ENCODE results near the gene RRN3.

DNA sequence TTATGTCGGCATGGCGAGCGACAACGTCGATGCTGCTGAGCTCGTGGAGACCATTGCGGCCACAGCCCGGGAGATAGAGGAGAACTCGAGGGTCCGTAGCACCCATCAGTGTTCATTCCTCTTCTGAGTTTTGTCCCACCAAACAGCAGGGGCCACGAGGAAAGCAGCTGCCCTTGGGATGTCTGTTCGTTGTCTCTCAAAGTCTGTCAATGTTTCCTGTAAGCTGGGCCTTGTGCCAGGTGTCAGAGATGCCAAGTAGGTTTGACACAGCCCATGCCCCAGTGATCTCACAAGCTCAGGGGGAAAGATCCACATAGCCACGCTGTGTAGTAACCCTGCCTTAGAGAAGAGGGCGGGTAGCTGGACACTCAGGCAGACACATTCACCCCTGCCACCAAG is 60.8 kb downstream of the RRN3 start:
- no peak for TF ChIP-seq POLR2A (IDR thresholded peaks at IDR 0.05; ENCODE audit: low read length)
- no peak for TF ChIP-seq GATA1 (IDR thresholded peaks at IDR 0.05; ENCODE audit: low read depth, low read length)

All from erythroblast (primary cell).